ENCODE results near the gene P2RX7. TPM values are rescaled to one million over a fixed set of nuclear protein-coding genes. Genes with fewer than 3 reads are reported as not detected.
A peak's percentile ranks its signal among the peaks of the same experiment; 100 is the strongest.

Gene P2RX7
- polyA plus RNA-seq (2011; rRNA removed) (0.48 and 0.50 TPM in 2 replicates), polyA minus RNA-seq (2011; rRNA and poly(A)+ RNA removed) (0.09 and 0.17 TPM in 2 replicates)

- POLR2A ChIA-PET: no interaction called here
- peak within 1 kb of the TSS; percentile 62 for H3K4me3 ChIP-seq (ENCODE audit: low read depth, low read length)
- H3K27ac ChIP-seq (ENCODE audit: low read depth, low read length): no peak within 1 kb of the TSS
- peaks cover 7% of the 10 kb centered on the region for H3K27me3 ChIP-seq (ENCODE audit: control insufficient read depth, insufficient read depth, low read length)
- no peak for DNase-seq (ENCODE audit: low read depth, low spot score)
- no peaks in the 10 kb centered on the region for H3K9me3 ChIP-seq (ENCODE audit: control insufficient read depth, insufficient read depth, low read length)
- CTCF ChIA-PET: no interaction called here
- TF ChIP-seq CTCF (IDR thresholded peaks at IDR 0.05; ENCODE audit: low read depth, low read length): no peak
Observed at GRCh38 chr12:121132601-121133481, at the start of gene P2RX7. TSS of gene P2RX7 (plus strand) at chr12:121132876. CDS start at chr12:121132971, 95 bp downstream.

- Histone ChIP-seq H3K27ac (ENCODE audit: low read depth, low read length) (no peak overlapping the region), H3K4me3 (ENCODE audit: low read depth, low read length) (no peak overlapping the region), H3K27me3 (ENCODE audit: control insufficient read depth, insufficient read depth, low read length) (peaks cover 5% of the 10 kb centered on the region), H3K9me3 (ENCODE audit: control insufficient read depth, insufficient read depth, low read length) (no peaks in the 10 kb centered on the region; the same call in 1 of the 2 replicates)
- no peak for TF ChIP-seq CTCF (IDR thresholded peaks at IDR 0.05; ENCODE audit: low read depth, low read length)
- no peak for DNase-seq (ENCODE audit: low read depth, low spot score)
- ChIA-PET POLR2A (no interaction called here), CTCF (no interaction called here)
Observed at GRCh38 chr12:121084229-121084628, 48.4 kb upstream of the P2RX7 start.

- no peak for DNase-seq (ENCODE audit: low read depth, low spot score)
- H3K27me3 ChIP-seq (ENCODE audit: control insufficient read depth, insufficient read depth, low read length): peaks cover 5% of the 10 kb centered on the region
- ChIA-PET POLR2A (no interaction called here), CTCF (interaction anchor here (1.1 kb wide), 1 partner anchor 24 kb away, joined by 3 read pairs; no protein-coding TSS in a partner anchor)
- no peak for TF ChIP-seq CTCF (IDR thresholded peaks at IDR 0.05; ENCODE audit: low read depth, low read length)
- H3K4me3 ChIP-seq (ENCODE audit: low read depth, low read length): no peak overlapping the region
- no peaks in the 10 kb centered on the region for H3K9me3 ChIP-seq (ENCODE audit: control insufficient read depth, insufficient read depth, low read length)
- H3K27ac ChIP-seq (ENCODE audit: low read depth, low read length): no peak overlapping the region
Observed at GRCh38 chr12:121085069-121085468, 47.6 kb upstream of the P2RX7 start.

GRCh38 chr12:121085506-121086353, 46.9 kb upstream of the P2RX7 start:
- ChIA-PET CTCF (interaction anchor here (1.1 to 1.2 kb wide), 2 partner anchors 24 to 26 kb away, joined by 3 to 4 read pairs; no protein-coding TSS in a partner anchor), POLR2A (no interaction called here)
- DNase-seq (ENCODE audit: low read depth, low spot score): no peak
- H3K27ac ChIP-seq (ENCODE audit: low read depth, low read length): no peak overlapping the region
- TF ChIP-seq CTCF (IDR thresholded peaks at IDR 0.05; ENCODE audit: low read depth, low read length): no peak
- H3K27me3 ChIP-seq (ENCODE audit: control insufficient read depth, insufficient read depth, low read length): peaks cover 11% of the 10 kb centered on the region
- H3K4me3 ChIP-seq (ENCODE audit: low read depth, low read length): no peak overlapping the region
- no peaks in the 10 kb centered on the region for H3K9me3 ChIP-seq (ENCODE audit: control insufficient read depth, insufficient read depth, low read length)

All from AG04450 (cell line).